NT2/D1 (cell line): ENCODE results near the gene CYFIP2.
"Not testable (repeated sequence)": the region's sequence is repeated elsewhere in the genome, so short reads cannot be mapped to it uniquely, and the experiment has no call there.

Source experiments
- DNase-seq: peaks from one replicate; pipeline ENCODE4 v3.0.0-alpha.2; 2011; ENCODE audit warnings: low read depth, low spot score
- H3K27me3 ChIP-seq: 2 replicates; pipeline ENCODE4 v1.6.0; 2011; ENCODE audit warnings: mild to moderate bottlenecking; ENCODE audit not compliant: insufficient read length, insufficient read depth
- H3K36me3 ChIP-seq: 2 replicates; pipeline ENCODE4 v1.6.1; 2011; ENCODE audit warnings: mild to moderate bottlenecking, low read length, mixed read lengths; ENCODE audit not compliant: insufficient read depth, insufficient read length
- H3K4me1 ChIP-seq: 2 replicates; pipeline ENCODE4 v1.5.1; 2011; ENCODE audit not compliant: insufficient read depth, insufficient read length
- H3K4me3 ChIP-seq: 2 replicates; pipeline ENCODE4 v1.5.1; 2011; ENCODE audit warnings: low read depth; ENCODE audit not compliant: insufficient read length
- H3K9ac ChIP-seq: 2 replicates; pipeline ENCODE4 v1.6.0; 2011; ENCODE audit warnings: low read depth; ENCODE audit not compliant: insufficient read length
- H3K9me3 ChIP-seq: 2 replicates; pipeline ENCODE4 v1.5.1; 2011; ENCODE audit warnings: mild to moderate bottlenecking, low read length; ENCODE audit not compliant: insufficient read depth
- SUZ12 ChIP-seq: IDR thresholded peaks from 2 replicates; pipeline ENCODE4 v1.6.1; 2011; ENCODE audit not compliant: insufficient read length, insufficient read depth; ENCODE audit errors: extremely low read depth
- YY1 ChIP-seq: IDR thresholded peaks from 2 replicates; pipeline ENCODE4 v1.6.1; 2011; ENCODE audit not compliant: insufficient read length, insufficient read depth
- ZNF274 ChIP-seq: IDR thresholded peaks from 2 replicates; pipeline ENCODE4 v1.6.1; 2011; ENCODE audit warnings: mild to moderate bottlenecking, low read depth, low read length

Gene CYFIP2

GRCh38 chr5:157225469-157226422 lies 40.2 kb upstream of the CYFIP2 start:
- no peaks in the 10 kb centered on the region for H3K4me1 ChIP-seq
- no peak for DNase-seq
- H3K4me3 ChIP-seq: no peak overlapping the region
- H3K9me3 ChIP-seq: no peaks in the 10 kb centered on the region
- no peaks in the 10 kb centered on the region for H3K36me3 ChIP-seq
- H3K9ac ChIP-seq: no peak overlapping the region
- no peak for TF ChIP-seq ZNF274
- no peak for TF ChIP-seq SUZ12
- TF ChIP-seq YY1: no peak
- H3K27me3 ChIP-seq: no peaks in the 10 kb centered on the region

- TF ChIP-seq SUZ12: no peak
- Histone ChIP-seq H3K27me3 (no peaks in the 10 kb centered on the region), H3K36me3 (no peaks in the 10 kb centered on the region), H3K9ac (no peak overlapping the region), H3K4me3 (no peak overlapping the region), H3K4me1 (no peaks in the 10 kb centered on the region), H3K9me3 (no peaks in the 10 kb centered on the region)
- DNase-seq: no peak
Measured at GRCh38 chr5:157230610-157231009, 35.3 kb upstream of the CYFIP2 start.

- TF ChIP-seq SUZ12 (no peak), ZNF274 (no peak), YY1 (no peak)
Measured at GRCh38 chr5:157232706-157233105, 33.2 kb upstream of the CYFIP2 start.

GRCh38 chr5:157233515-157233914 lies 32.4 kb upstream of the CYFIP2 start:
- H3K4me1 ChIP-seq: no peaks in the 10 kb centered on the region
- no peak for DNase-seq
- TF ChIP-seq YY1 (no peak), ZNF274 (no peak), SUZ12 (no peak)
- no peaks in the 10 kb centered on the region for H3K27me3 ChIP-seq
- no peaks in the 10 kb centered on the region for H3K9me3 ChIP-seq
- H3K36me3 ChIP-seq: no peaks in the 10 kb centered on the region
- no peak overlapping the region for H3K4me3 ChIP-seq
- no peak overlapping the region for H3K9ac ChIP-seq

More at GRCh38 chr5:157232706-157233105, 33.2 kb upstream of the CYFIP2 start:
- H3K36me3 ChIP-seq: no peaks in the 10 kb centered on the region
- no peaks in the 10 kb centered on the region for H3K4me1 ChIP-seq
- no peaks in the 10 kb centered on the region for H3K9me3 ChIP-seq
- no peak overlapping the region for H3K9ac ChIP-seq
- DNase-seq: no peak
- no peak overlapping the region for H3K4me3 ChIP-seq
- no peaks in the 10 kb centered on the region for H3K27me3 ChIP-seq

DNA sequence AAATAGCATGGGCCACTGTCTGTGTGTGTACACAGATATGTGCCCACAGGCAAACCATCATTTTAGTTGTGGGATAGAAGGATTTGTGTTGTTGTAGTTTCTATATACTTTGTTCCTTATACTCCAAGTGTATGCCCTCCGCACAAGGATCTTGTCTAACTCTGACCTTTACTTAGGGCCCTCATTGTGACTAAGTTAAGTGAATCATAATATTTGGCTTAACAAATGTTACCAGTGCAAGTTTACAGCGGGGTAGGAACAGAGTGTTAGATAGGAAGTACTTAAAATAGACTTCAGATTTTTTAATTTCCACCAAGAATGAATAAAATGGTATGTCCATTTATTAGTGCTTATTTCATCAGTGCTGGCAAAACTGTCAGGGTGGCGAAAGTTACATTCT lies 29.5 kb upstream of the CYFIP2 start:
- H3K9ac ChIP-seq: no peak overlapping the region
- no peaks in the 10 kb centered on the region for H3K36me3 ChIP-seq
- no peak overlapping the region for H3K4me3 ChIP-seq
- H3K9me3 ChIP-seq: no peaks in the 10 kb centered on the region
- no peak for TF ChIP-seq SUZ12
- TF ChIP-seq ZNF274: no peak
- no peak for TF ChIP-seq YY1
- DNase-seq: no peak
- H3K27me3 ChIP-seq: no peaks in the 10 kb centered on the region
- H3K4me1 ChIP-seq: no peaks in the 10 kb centered on the region

DNA sequence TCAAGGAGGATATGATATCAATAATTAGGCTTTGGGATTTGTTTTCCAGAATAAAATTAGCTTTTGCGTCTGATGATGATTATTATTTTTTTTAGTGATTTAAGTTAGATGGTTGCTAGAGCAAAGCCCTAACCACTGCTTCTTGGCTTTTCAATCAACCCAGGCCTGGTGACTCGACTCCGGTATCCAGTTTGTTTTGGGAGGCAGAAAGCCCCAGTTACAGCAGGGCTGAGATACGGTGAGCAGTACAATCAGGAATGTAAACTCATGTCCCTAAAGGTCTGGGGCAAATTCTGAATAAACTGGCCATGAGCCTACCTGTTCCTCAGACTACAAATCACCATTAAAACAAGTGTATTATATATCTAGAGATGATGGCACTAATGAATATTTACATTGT lies 24.4 kb upstream of the CYFIP2 start:
- no peak for DNase-seq
- Histone ChIP-seq H3K36me3 (no peaks in the 10 kb centered on the region), H3K27me3 (no peaks in the 10 kb centered on the region), H3K9ac (no peak overlapping the region), H3K9me3 (no peaks in the 10 kb centered on the region), H3K4me3 (no peak overlapping the region), H3K4me1 (no peaks in the 10 kb centered on the region)
- TF ChIP-seq SUZ12 (no peak), YY1 (no peak), ZNF274 (no peak)

DNA sequence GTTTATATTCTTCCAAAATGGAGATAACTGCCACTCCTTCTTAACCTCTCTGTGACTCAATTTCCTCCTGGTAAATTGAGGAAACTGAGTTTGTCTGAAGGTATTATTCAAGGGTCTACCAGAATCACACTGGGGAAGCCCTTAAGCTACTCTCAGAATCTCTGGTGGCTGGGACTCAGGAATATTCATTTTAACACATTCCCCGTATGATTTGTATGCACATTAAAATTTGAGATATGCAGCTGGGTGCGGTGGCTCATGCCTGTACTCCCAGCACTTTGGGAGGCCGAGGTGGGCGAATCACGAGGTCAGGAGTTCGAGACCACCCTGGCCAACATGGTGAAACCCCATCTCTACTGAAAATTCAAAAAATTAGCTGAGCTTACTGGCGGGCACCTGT lies 21.2 kb upstream of the CYFIP2 start:
- not testable (repeated sequence) for H3K9ac ChIP-seq, H3K36me3 ChIP-seq, H3K4me3 ChIP-seq, H3K27me3 ChIP-seq, H3K4me1 ChIP-seq, DNase-seq, H3K9me3 ChIP-seq
